Ishikawa (cell line): Measurements from ENCODE around the gene BAIAP3.
A peak's percentile ranks its signal among the peaks of the same experiment; 100 is the strongest.

ENCODE experiments used
- CEBPB ChIP-seq: IDR thresholded peaks from 2 replicates; pipeline ENCODE4 v1.6.1; 2012
- CREB1 ChIP-seq: IDR thresholded peaks from 2 replicates; pipeline ENCODE4 v1.6.1; 2012; ENCODE audit warnings: low read depth
- EGR1 ChIP-seq: IDR thresholded peaks from 2 replicates; pipeline ENCODE4 v1.6.1; 2012
- EP300 ChIP-seq: IDR thresholded peaks from 2 replicates; pipeline ENCODE4 v1.6.1; 2012; ENCODE audit warnings: borderline replicate concordance
- FOXM1 ChIP-seq: IDR thresholded peaks from 2 replicates; pipeline ENCODE4 v1.6.1; 2012; ENCODE audit warnings: low read depth, borderline replicate concordance
- MAX ChIP-seq: IDR thresholded peaks from 2 replicates; pipeline ENCODE4 v1.6.1; 2012
- NFIC ChIP-seq: IDR thresholded peaks from 2 replicates; pipeline ENCODE4 v1.6.1; 2012
- RAD21 ChIP-seq: IDR thresholded peaks from 2 replicates; pipeline ENCODE4 v1.6.1; 2012; ENCODE audit warnings: low read depth
- TAF1 ChIP-seq: IDR thresholded peaks from 2 replicates; pipeline ENCODE4 v1.6.1; 2012; ENCODE audit warnings: low read depth, mild to moderate bottlenecking
- TCF12 ChIP-seq: IDR thresholded peaks from 2 replicates; pipeline ENCODE4 v1.6.1; 2012; ENCODE audit warnings: low read depth
- TEAD4 ChIP-seq: IDR thresholded peaks from 2 replicates; pipeline ENCODE4 v1.6.1; 2012
- YY1 ChIP-seq: IDR thresholded peaks from 2 replicates; pipeline ENCODE4 v1.6.1; 2012; ENCODE audit warnings: low read depth
- ZBTB7A ChIP-seq: IDR thresholded peaks from 2 replicates; pipeline ENCODE4 v1.6.1; 2012; ENCODE audit warnings: low read depth
- TF ChIP-seq, protein P1 (sequence below): IDR thresholded peaks from 2 replicates; pipeline ENCODE4 v1.6.1; 2012; ENCODE audit warnings: low read depth, mild to moderate bottlenecking
- TF ChIP-seq, protein P2 (sequence below): IDR thresholded peaks from 2 replicates; pipeline ENCODE4 v1.6.1; 2012

The BAIAP3 gene

GRCh38 chr16:1351215-1351581 lies 17.8 kb downstream of the BAIAP3 start:
- TF ChIP-seq MAX: peak; percentile 38; the same call in 1 of the 2 replicates
- TF ChIP-seq TEAD4: no peak
- no peak for TF ChIP-seq CREB1
- TF ChIP-seq EP300: no peak
- no peak for TF ChIP-seq EGR1

GRCh38 chr16:1351582-1352362 lies 18.3 kb downstream of the BAIAP3 start, which contains the start of the genes GNPTG and TSR3:
TSS of gene GNPTG (plus strand) at chr16:1351931. CDS start at chr16:1351966, 35 bp downstream.
TSS of gene TSR3 (minus strand) at chr16:1351878. CDS start at chr16:1351804, 74 bp downstream.
- TF ChIP-seq TCF12: peak; percentile 64
- no peak for TF ChIP-seq RAD21
- TF ChIP-seq, protein P1, sequence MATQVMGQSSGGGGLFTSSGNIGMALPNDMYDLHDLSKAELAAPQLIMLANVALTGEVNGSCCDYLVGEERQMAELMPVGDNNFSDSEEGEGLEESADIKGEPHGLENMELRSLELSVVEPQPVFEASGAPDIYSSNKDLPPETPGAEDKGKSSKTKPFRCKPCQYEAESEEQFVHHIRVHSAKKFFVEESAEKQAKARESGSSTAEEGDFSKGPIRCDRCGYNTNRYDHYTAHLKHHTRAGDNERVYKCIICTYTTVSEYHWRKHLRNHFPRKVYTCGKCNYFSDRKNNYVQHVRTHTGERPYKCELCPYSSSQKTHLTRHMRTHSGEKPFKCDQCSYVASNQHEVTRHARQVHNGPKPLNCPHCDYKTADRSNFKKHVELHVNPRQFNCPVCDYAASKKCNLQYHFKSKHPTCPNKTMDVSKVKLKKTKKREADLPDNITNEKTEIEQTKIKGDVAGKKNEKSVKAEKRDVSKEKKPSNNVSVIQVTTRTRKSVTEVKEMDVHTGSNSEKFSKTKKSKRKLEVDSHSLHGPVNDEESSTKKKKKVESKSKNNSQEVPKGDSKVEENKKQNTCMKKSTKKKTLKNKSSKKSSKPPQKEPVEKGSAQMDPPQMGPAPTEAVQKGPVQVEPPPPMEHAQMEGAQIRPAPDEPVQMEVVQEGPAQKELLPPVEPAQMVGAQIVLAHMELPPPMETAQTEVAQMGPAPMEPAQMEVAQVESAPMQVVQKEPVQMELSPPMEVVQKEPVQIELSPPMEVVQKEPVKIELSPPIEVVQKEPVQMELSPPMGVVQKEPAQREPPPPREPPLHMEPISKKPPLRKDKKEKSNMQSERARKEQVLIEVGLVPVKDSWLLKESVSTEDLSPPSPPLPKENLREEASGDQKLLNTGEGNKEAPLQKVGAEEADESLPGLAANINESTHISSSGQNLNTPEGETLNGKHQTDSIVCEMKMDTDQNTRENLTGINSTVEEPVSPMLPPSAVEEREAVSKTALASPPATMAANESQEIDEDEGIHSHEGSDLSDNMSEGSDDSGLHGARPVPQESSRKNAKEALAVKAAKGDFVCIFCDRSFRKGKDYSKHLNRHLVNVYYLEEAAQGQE: no peak
- peak; percentile 98 for TF ChIP-seq YY1
- no peak; the same call in 1 of the 2 replicates for TF ChIP-seq CEBPB
- TF ChIP-seq NFIC: no peak; the same call in 1 of the 2 replicates
- no peak for TF ChIP-seq TEAD4
- peak; percentile 35; the same call in 1 of the 2 replicates for TF ChIP-seq ZBTB7A
- no peak for TF ChIP-seq CREB1
- TF ChIP-seq EGR1: peak; percentile 37; the same call in 1 of the 2 replicates
- peak; percentile 74 for TF ChIP-seq EP300
- TF ChIP-seq MAX: peak; percentile 49; the same call in 1 of the 2 replicates
- TF ChIP-seq TAF1: peak; percentile 88; the same call in 1 of the 2 replicates
- TF ChIP-seq, protein P2, sequence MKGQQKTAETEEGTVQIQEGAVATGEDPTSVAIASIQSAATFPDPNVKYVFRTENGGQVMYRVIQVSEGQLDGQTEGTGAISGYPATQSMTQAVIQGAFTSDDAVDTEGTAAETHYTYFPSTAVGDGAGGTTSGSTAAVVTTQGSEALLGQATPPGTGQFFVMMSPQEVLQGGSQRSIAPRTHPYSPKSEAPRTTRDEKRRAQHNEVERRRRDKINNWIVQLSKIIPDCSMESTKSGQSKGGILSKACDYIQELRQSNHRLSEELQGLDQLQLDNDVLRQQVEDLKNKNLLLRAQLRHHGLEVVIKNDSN: peak; percentile 98
- TF ChIP-seq FOXM1: no peak

- TF ChIP-seq YY1 (no peak), MAX (no peak), ZBTB7A (no peak), EGR1 (no peak), FOXM1 (no peak), CEBPB (no peak), TEAD4 (no peak), NFIC (no peak), EP300 (no peak), TCF12 (no peak), RAD21 (no peak)
Measured at GRCh38 chr16:1354815-1355540, 21.5 kb downstream of the BAIAP3 start.

DNA sequence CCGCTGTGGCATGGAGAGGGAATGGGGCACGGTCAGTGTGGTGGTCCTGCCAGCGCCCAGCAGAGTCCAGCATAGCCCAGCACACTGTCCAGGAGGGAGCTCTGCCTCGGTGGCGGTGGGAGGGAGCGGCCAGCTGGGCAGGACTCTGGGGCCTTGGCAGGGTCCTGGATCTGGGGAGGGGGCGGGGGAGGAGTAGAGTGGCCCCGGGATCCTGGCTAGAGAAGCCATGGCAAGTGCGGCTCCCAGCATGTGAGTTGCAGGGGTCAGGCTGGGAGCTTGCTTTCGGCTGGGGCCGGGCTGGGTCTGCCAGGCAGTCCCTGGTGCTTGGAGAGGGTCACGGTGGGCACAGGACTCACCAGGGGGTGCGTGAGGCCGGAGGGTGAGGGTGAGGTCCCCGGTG lies 22.1 kb downstream of the BAIAP3 start:
- TF ChIP-seq CREB1: no peak
- no peak for TF ChIP-seq RAD21
- TF ChIP-seq TEAD4: no peak
- TF ChIP-seq MAX: no peak
- TF ChIP-seq YY1: no peak
- TF ChIP-seq EP300: no peak
- no peak for TF ChIP-seq ZBTB7A
- TF ChIP-seq TAF1: no peak
- TF ChIP-seq, protein P1: no peak
- no peak for TF ChIP-seq TCF12
- TF ChIP-seq FOXM1: no peak
- TF ChIP-seq EGR1: no peak
- no peak for TF ChIP-seq NFIC
- TF ChIP-seq, protein P2: no peak
- TF ChIP-seq CEBPB: no peak
